Naive thymus-derived CD4-positive, alpha-beta T cell (primary cell): ENCODE results near the gene HNRNPAB. TPM values are rescaled to one million over a fixed set of nuclear protein-coding genes. Genes with fewer than 3 reads are reported as not detected.

Experiments
- ATAC-seq: fragments of 150-1000 bp; cut with Tn5 transposase; 2 replicates; pipeline ENCODE4 v1.10.0; 2021; ENCODE audit warnings: mild to moderate bottlenecking, moderate library complexity
- CTCF ChIA-PET: fragments of 350-600 bp; sonication (Branson Sonifier 250); formaldehyde crosslinking; loops from one replicate; lab custom pipeline; 2021; ENCODE audit warnings: antibody characterized with exemption; lab: Charles Lee
- POLR2A ChIA-PET: fragments of 350-600 bp; sonication (Branson Sonifier 250); formaldehyde crosslinking; loops from one replicate; lab custom pipeline; 2021; ENCODE audit warnings: antibody characterized with exemption, inconsistent platforms; lab: Charles Lee
- DNase-seq, 9 donors: peaks; one replicate each; pipeline versions ENCODE4 v3.0.0 to v3.0.0-alpha.2; 2020 to 2022; ENCODE audit warnings: mixed read lengths in 1 of 9
- H3K27ac ChIP-seq: one replicate; pipeline ENCODE4 v1.7.0; 2013; ENCODE audit warnings: mild to moderate bottlenecking, low read depth, low read length, moderate library complexity
- H3K27me3 ChIP-seq, 2 donors: one replicate each; pipeline ENCODE4 v1.7.0; 2013; ENCODE audit warnings: low read length in 2 of 2, mild to moderate bottlenecking in 2 of 2, moderate library complexity in 2 of 2; ENCODE audit not compliant: control insufficient read depth in 2 of 2, insufficient read depth in 2 of 2
- H3K36me3 ChIP-seq, 3 experiments: 1 replicate in 2 of 3; 2 replicates in 1 of 3; pipeline ENCODE4 v1.7.0; 2013; ENCODE audit warnings: low read length in 3 of 3, mild to moderate bottlenecking in 3 of 3, moderate library complexity in 1 of 3; ENCODE audit not compliant: insufficient read depth in 3 of 3, control insufficient read depth in 2 of 3
- H3K4me1 ChIP-seq, 2 donors: one replicate each; pipeline ENCODE4 v1.7.0; 2013; ENCODE audit warnings: low read length in 2 of 2, mild to moderate bottlenecking in 2 of 2, moderate library complexity in 1 of 2; ENCODE audit not compliant: control insufficient read depth in 2 of 2, insufficient read depth in 2 of 2
- H3K4me3 ChIP-seq: 2 replicates; pipeline ENCODE4 v1.7.0; 2013; ENCODE audit warnings: mild to moderate bottlenecking, low read length
- H3K9me3 ChIP-seq, 3 experiments: 1 replicate in 2 of 3; 2 replicates in 1 of 3; pipeline ENCODE4 v1.7.0; 2013; ENCODE audit warnings: low read length in 3 of 3; ENCODE audit not compliant: control insufficient read depth in 2 of 3
- H3K27ac Mint-ChIP-seq, 9 donors: one replicate each; pipeline ENCODE4 v1.8.0; 2020 to 2022; ENCODE audit warnings: mixed read lengths in 9 of 9, mild to moderate bottlenecking in 8 of 9, moderate library complexity in 5 of 9, inconsistent platforms in 2 of 9
- H3K27me3 Mint-ChIP-seq, 5 donors: one replicate each; pipeline ENCODE4 v1.8.0; 2021 to 2022; ENCODE audit warnings: mixed read lengths in 5 of 5, mild to moderate bottlenecking in 1 of 5
- H3K36me3 Mint-ChIP-seq, 5 donors: one replicate each; pipeline ENCODE4 v1.8.0; 2020 to 2022; ENCODE audit warnings: mixed read lengths in 5 of 5, mild to moderate bottlenecking in 3 of 5, inconsistent platforms in 1 of 5
- H3K4me1 Mint-ChIP-seq, 7 donors: one replicate each; pipeline ENCODE4 v1.8.0; 2020 to 2022; ENCODE audit warnings: mixed read lengths in 7 of 7, mild to moderate bottlenecking in 3 of 7, inconsistent platforms in 1 of 7
- H3K4me3 Mint-ChIP-seq, 10 donors: one replicate each; pipeline ENCODE4 v1.8.0; 2020 to 2022; ENCODE audit warnings: mild to moderate bottlenecking in 10 of 10, mixed read lengths in 10 of 10, moderate library complexity in 6 of 10, inconsistent platforms in 2 of 10
- H3K9me3 Mint-ChIP-seq, 11 donors: one replicate each; pipeline ENCODE4 v1.8.0; 2020 to 2022; ENCODE audit warnings: mixed read lengths in 11 of 11, mild to moderate bottlenecking in 4 of 11, inconsistent platforms in 1 of 11, moderate library complexity in 1 of 11
- intact Hi-C, 2 donors: fragments of 100-400 bp; cut with micrococcal nuclease; formaldehyde crosslinking; loops; one replicate each; pipeline ENCODE4 v1.15.1; 2023
- polyA plus RNA-seq, 2 donors: library from polyadenylated mRNA; unstranded; fragments of 300-500 nt; fragmentation: Illumina TruSeq; gene quantifications; one replicate each; pipeline ENCODE4 v1.2.3, GENCODE V29; 2021
- total RNA-seq, 6 experiments: library from RNA in 5 of 6; stranded (reverse) in 5 of 6; gene quantifications; 1 replicate in 5 of 6; 2 replicates in 1 of 6; pipeline ENCODE4 v1.2.3 and lab custom pipeline; 2021 to 2026

The HNRNPAB gene
- total and polyA plus RNA-seq, 7 experiments from 2014 or later, result 40.6 to 197 (median 76.5) TPM

GRCh38 chr5:178214160-178214803 is 9.9 kb downstream of the HNRNPAB start:
- POLR2A ChIA-PET, result interaction anchor here (2.3 to 3.8 kb wide), 3 partner anchors 8 to 14 kb away, joined by 11 read pairs; partner anchors contain the start of gene HNRNPAB
- no peak for DNase-seq
- no peak overlapping the region for H3K4me3 Mint-ChIP-seq
- H3K27me3 Mint-ChIP-seq, result no peaks in the 10 kb centered on the region
- H3K9me3 Mint-ChIP-seq, result no peaks in the 10 kb centered on the region
- no peak overlapping the region for H3K27ac ChIP-seq
- H3K36me3 Mint-ChIP-seq, result peaks cover 5 to 47% (median 12%) of the 10 kb centered on the region in 5 donors
- H3K9me3 ChIP-seq, result no peaks in the 10 kb centered on the region
- H3K4me3 ChIP-seq, result no peak overlapping the region
- H3K27me3 ChIP-seq, result no peaks in the 10 kb centered on the region
- peaks cover 12 to 70% (median 20%) of the 10 kb centered on the region in 3 experiments for H3K36me3 ChIP-seq
- ATAC-seq, result no peak
- H3K27ac Mint-ChIP-seq, result peak overlapping the region in 4 of 9 donors; percentile 30 to 63 (median 49)
- CTCF ChIA-PET, result interaction anchor here (1.1 kb wide), 1 partner anchor 21 kb away, joined by 3 read pairs; no protein-coding TSS in a partner anchor
- H3K4me1 Mint-ChIP-seq, result peaks cover 10 to 32% (median 12%) of the 10 kb centered on the region in 7 donors
- H3K4me1 ChIP-seq, result no peaks in the 10 kb centered on the region
- intact Hi-C loops, result no loop called here

- H3K27me3 ChIP-seq, result no peaks in the 10 kb centered on the region
- peaks cover 5 to 44% (median 12%) of the 10 kb centered on the region in 5 donors for H3K36me3 Mint-ChIP-seq
- peaks cover 5 to 61% (median 19%) of the 10 kb centered on the region in 3 experiments for H3K36me3 ChIP-seq
- ChIA-PET POLR2A (interaction anchor here (1.1 to 3.8 kb wide), 5 partner anchors 9 to 15 kb away, joined by 3 to 11 read pairs (median 11); partner anchors contain the start of gene HNRNPAB), CTCF (interaction anchor here (0.6 to 1.5 kb wide), 2 partner anchors 10 to 19 kb away, joined by 3 read pairs; no protein-coding TSS in a partner anchor)
- DNase-seq (no peak), ATAC-seq (no peak)
- peaks cover 6 to 22% (median 13%) of the 10 kb centered on the region in 7 donors for H3K4me1 Mint-ChIP-seq
- intact Hi-C loops, result no loop called here
- no peaks in the 10 kb centered on the region for H3K9me3 Mint-ChIP-seq
- H3K4me3 ChIP-seq, result no peak overlapping the region
- H3K27ac ChIP-seq, result peak overlapping the region; percentile 37
- H3K4me1 ChIP-seq, result no peaks in the 10 kb centered on the region
- no peaks in the 10 kb centered on the region for H3K27me3 Mint-ChIP-seq
- no peaks in the 10 kb centered on the region for H3K9me3 ChIP-seq
- peak overlapping the region in 4 of 9 donors; percentile 14 to 71 (median 50) for H3K27ac Mint-ChIP-seq
- H3K4me3 Mint-ChIP-seq, result no peak overlapping the region
Measured at GRCh38 chr5:178215280-178216002, 11.1 kb downstream of the HNRNPAB start.

- no peaks in the 10 kb centered on the region for H3K9me3 ChIP-seq
- peaks cover 5 to 60% (median 18%) of the 10 kb centered on the region in 3 experiments for H3K36me3 ChIP-seq
- ChIA-PET CTCF (interaction anchor here (0.6 to 1.5 kb wide), 2 partner anchors 10 to 19 kb away, joined by 3 read pairs; no protein-coding TSS in a partner anchor), POLR2A (interaction anchor here (1.1 to 3.8 kb wide), 5 partner anchors 10 to 15 kb away, joined by 3 to 11 read pairs (median 11); partner anchors contain the start of gene HNRNPAB)
- DNase-seq (no peak), ATAC-seq (no peak)
- Mint-ChIP-seq H3K27me3 (no peaks in the 10 kb centered on the region), H3K9me3 (no peaks in the 10 kb centered on the region), H3K4me1 (peaks cover 6 to 28% (median 19%) of the 10 kb centered on the region in 7 donors), H3K4me3 (no peak overlapping the region), H3K27ac (peak overlapping the region in 8 of 9 donors; percentile 10 to 81 (median 46)), H3K36me3 (peaks cover under 1 to 43% (median 12%) of the 10 kb centered on the region in 5 donors)
- H3K4me1 ChIP-seq, result no peaks in the 10 kb centered on the region
- H3K27me3 ChIP-seq, result no peaks in the 10 kb centered on the region
- H3K4me3 ChIP-seq, result no peak overlapping the region
- intact Hi-C loops, result no loop called here
- H3K27ac ChIP-seq, result peak overlapping the region; percentile 15
Measured at GRCh38 chr5:178216088-178216534, 11.8 kb downstream of the HNRNPAB start.

DNA sequence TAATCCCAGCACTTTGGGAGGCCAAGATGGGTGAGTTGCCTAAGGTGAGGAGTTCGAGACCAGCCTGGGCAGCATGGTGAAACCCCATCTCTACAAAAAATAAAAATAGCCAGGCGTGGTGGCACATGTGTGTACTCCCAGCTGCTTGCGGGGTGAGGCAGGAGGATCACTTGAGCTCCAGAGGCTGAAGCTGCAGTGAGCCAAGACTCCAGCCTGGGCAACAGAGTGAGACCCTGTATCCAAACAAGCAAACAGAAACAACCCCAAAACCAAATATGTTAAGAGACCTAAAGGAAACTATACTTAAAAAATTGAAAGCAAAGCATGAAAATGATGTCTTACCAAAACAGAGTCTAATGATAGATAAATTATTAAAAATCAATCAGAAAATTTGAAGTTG is 12.4 kb downstream of the HNRNPAB start:
- Histone ChIP-seq H3K27ac (no peak overlapping the region), H3K9me3 (no peaks in the 10 kb centered on the region), H3K4me3 (no peak overlapping the region), H3K36me3 (peaks cover 4 to 60% (median 12%) of the 10 kb centered on the region in 3 experiments), H3K27me3 (no peaks in the 10 kb centered on the region), H3K4me1 (no peaks in the 10 kb centered on the region)
- ChIA-PET CTCF (interaction anchor here (1.5 kb wide), 1 partner anchor 11 kb away, joined by 3 read pairs; no protein-coding TSS in a partner anchor), POLR2A (interaction anchor here (0.9 to 3.8 kb wide), 4 partner anchors 9 to 16 kb away, joined by 3 to 11 read pairs (median 7); partner anchors contain the start of gene PHYKPL)
- ATAC-seq (no peak), DNase-seq (no peak)
- no peaks in the 10 kb centered on the region for H3K27me3 Mint-ChIP-seq
- H3K4me1 Mint-ChIP-seq, result peaks cover 13 to 31% (median 23%) of the 10 kb centered on the region in 7 donors
- no peak overlapping the region for H3K4me3 Mint-ChIP-seq
- H3K27ac Mint-ChIP-seq, result peak overlapping the region in 2 of 9 donors; percentile 30 to 81
- H3K36me3 Mint-ChIP-seq, result peaks cover 0 to 38% (median 15%) of the 10 kb centered on the region in 5 donors
- intact Hi-C loops, result no loop called here
- H3K9me3 Mint-ChIP-seq, result no peaks in the 10 kb centered on the region

DNA sequence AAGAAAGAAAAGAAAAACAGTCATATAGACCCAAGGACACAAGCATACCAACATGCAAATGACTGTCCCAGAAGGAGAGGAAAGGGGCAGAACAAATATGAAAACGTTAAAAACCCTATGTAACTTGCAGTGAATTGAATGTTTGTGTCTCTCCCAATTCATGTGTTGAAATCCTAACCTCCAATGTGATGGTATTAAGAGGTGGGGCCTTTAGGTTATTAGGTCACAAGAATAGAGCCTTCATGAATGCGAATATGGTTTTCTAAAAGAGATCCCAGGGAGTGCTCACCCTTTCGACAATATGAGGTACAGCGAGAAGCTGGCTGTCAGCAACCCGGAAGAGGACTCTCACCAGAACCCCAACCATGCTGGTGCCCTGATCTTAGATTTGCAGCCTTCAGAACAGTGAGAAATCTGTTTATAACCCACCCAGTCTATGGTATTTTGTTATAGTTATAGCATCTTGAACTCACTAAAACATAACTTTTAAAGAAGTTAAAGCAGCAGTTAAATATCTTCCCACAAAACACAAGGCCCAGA is 14.0 kb downstream of the HNRNPAB start:
- DNase-seq, result no peak
- H3K27me3 ChIP-seq, result no peaks in the 10 kb centered on the region
- no peaks in the 10 kb centered on the region for H3K9me3 Mint-ChIP-seq
- no peaks in the 10 kb centered on the region for H3K9me3 ChIP-seq
- H3K27ac Mint-ChIP-seq, result peak overlapping the region in 2 of 9 donors; percentile 19 to 23
- ChIA-PET POLR2A (no interaction called here), CTCF (no interaction called here)
- peaks cover 0 to 40% (median 21%) of the 10 kb centered on the region in 5 donors for H3K36me3 Mint-ChIP-seq
- peaks cover 0 to 60% (median 4%) of the 10 kb centered on the region in 3 experiments for H3K36me3 ChIP-seq
- peaks cover 21 to 38% (median 32%) of the 10 kb centered on the region in 7 donors for H3K4me1 Mint-ChIP-seq
- intact Hi-C loops, result no loop called here
- H3K27me3 Mint-ChIP-seq, result no peaks in the 10 kb centered on the region
- H3K27ac ChIP-seq, result no peak overlapping the region
- H3K4me3 ChIP-seq, result no peak overlapping the region
- no peaks in the 10 kb centered on the region for H3K4me1 ChIP-seq
- no peak for ATAC-seq
- H3K4me3 Mint-ChIP-seq, result no peak overlapping the region

DNA sequence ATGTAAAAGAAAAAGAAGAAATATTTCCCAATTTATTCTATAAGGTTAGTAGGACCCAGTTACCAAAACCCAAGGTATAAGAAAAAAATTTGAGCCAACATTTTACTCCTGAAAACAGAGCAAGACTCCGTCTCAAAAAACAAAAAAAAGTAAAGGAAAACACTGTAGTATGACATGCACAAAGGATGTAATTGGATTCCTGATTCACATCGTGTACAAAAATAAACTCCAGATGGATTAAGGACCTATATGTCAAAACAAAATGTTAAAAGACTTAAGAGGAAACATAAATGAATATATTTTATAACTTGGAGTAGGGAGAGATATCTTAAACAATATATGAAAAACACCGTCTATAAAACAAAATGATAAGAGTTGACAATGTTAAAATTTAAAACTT is 14.5 kb downstream of the HNRNPAB start:
- intact Hi-C loops, result no loop called here
- ChIA-PET CTCF (no interaction called here), POLR2A (no interaction called here)
- Mint-ChIP-seq H3K4me1 (peaks cover 22 to 37% (median 32%) of the 10 kb centered on the region in 7 donors), H3K27me3 (no peaks in the 10 kb centered on the region), H3K27ac (peak overlapping the region in 3 of 9 donors; percentile 19 to 51 (median 23)), H3K4me3 (no peak overlapping the region), H3K9me3 (no peaks in the 10 kb centered on the region), H3K36me3 (peaks cover 0 to 37% (median 16%) of the 10 kb centered on the region in 5 donors)
- DNase-seq, result no peak
- Histone ChIP-seq H3K4me3 (no peak overlapping the region), H3K27ac (no peak overlapping the region), H3K4me1 (no peaks in the 10 kb centered on the region), H3K27me3 (no peaks in the 10 kb centered on the region), H3K9me3 (no peaks in the 10 kb centered on the region), H3K36me3 (peaks cover 0 to 57% (median 0%) of the 10 kb centered on the region in 3 experiments)
- no peak for ATAC-seq
